Measurements from ENCODE around the gene KCNAB2.

DNA sequence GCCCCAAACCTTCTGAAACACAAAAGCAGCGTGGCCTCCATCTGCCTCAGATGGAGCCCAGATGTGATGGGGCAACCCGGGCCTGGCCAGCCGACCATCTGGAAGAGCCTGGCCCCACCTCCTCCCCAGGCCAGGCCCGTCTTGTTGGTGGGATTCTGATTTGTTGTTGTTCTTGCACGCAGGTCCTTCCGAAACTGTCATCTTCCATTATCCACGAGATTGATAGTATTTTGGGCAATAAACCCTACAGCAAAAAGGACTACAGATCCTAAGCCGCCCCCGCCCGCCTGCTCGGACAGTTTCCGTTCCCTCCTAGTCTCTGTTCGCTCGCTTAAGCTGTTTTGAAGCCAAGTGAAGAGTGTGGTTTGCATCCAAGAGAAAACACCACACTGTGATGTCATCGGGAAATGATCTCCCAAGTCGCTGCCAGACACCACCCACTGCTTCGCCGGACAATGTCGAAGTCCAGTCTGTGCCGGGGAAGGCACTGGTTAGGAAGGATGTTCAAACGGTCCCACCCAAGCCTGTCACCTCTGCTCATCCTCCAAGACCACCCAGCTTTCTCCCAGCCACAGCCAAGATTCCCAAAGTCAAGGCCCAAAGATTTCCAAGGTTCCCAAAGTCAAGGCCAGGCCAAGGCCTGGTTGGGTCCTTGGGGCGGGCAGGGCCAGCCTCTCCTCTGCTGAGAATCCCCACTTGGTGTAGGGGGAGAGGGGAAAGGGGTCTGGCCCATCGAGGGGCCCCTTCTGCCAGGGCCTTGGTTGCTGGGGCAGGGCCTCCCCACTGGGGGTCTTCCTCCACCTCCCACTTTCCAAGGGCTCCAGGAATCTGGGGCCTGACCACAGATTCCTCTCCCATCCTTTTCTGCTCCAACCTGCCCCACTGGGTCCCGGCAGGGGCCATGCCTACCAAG lies 52.9 kb downstream of the KCNAB2 start:
- TF ChIP-seq, protein P1, sequence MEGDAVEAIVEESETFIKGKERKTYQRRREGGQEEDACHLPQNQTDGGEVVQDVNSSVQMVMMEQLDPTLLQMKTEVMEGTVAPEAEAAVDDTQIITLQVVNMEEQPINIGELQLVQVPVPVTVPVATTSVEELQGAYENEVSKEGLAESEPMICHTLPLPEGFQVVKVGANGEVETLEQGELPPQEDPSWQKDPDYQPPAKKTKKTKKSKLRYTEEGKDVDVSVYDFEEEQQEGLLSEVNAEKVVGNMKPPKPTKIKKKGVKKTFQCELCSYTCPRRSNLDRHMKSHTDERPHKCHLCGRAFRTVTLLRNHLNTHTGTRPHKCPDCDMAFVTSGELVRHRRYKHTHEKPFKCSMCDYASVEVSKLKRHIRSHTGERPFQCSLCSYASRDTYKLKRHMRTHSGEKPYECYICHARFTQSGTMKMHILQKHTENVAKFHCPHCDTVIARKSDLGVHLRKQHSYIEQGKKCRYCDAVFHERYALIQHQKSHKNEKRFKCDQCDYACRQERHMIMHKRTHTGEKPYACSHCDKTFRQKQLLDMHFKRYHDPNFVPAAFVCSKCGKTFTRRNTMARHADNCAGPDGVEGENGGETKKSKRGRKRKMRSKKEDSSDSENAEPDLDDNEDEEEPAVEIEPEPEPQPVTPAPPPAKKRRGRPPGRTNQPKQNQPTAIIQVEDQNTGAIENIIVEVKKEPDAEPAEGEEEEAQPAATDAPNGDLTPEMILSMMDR (IDR thresholded peaks at IDR 0.05) = no peak
- TF ChIP-seq TAF1 (IDR thresholded peaks at IDR 0.05; ENCODE audit: borderline replicate concordance, low read depth, low read length) (no peak), RAD21 (IDR thresholded peaks at IDR 0.05; ENCODE audit: low read length) (no peak), JUND (IDR thresholded peaks at IDR 0.05) (no peak), ELF1 (IDR thresholded peaks at IDR 0.05) (no peak), EP300 (IDR thresholded peaks at IDR 0.05; ENCODE audit: borderline replicate concordance in 1 of 2, low read depth in 1 of 2, low read length in 1 of 2) (no peak), FOXM1 (IDR thresholded peaks at IDR 0.05; ENCODE audit: low read depth) (no peak), USF2 (IDR thresholded peaks at IDR 0.05; ENCODE audit: borderline replicate concordance, low read depth, low read length) (no peak)
